ENCODE results near the gene SAP130.

DNA sequence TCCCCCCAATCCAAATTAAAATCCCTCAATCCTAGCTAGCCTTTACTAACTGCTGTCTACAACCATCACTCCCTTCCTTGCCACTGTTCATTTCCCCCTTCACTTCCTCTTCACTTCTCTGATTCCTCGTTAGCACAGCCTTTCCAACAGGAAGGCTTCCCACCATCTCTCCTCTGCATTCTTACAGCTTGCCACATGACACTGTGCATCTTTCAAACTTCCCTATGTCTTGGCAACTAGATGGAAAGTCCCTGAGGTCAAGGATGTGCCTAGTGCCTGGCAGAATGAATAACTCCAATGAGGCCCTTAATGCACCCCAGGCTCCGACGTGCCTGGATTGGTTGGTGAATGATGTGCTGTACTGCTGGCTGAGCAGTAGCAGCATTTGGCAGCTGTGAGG lies 15.2 kb downstream of the SAP130 start:
- TF ChIP-seq, protein P1, sequence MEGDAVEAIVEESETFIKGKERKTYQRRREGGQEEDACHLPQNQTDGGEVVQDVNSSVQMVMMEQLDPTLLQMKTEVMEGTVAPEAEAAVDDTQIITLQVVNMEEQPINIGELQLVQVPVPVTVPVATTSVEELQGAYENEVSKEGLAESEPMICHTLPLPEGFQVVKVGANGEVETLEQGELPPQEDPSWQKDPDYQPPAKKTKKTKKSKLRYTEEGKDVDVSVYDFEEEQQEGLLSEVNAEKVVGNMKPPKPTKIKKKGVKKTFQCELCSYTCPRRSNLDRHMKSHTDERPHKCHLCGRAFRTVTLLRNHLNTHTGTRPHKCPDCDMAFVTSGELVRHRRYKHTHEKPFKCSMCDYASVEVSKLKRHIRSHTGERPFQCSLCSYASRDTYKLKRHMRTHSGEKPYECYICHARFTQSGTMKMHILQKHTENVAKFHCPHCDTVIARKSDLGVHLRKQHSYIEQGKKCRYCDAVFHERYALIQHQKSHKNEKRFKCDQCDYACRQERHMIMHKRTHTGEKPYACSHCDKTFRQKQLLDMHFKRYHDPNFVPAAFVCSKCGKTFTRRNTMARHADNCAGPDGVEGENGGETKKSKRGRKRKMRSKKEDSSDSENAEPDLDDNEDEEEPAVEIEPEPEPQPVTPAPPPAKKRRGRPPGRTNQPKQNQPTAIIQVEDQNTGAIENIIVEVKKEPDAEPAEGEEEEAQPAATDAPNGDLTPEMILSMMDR (IDR thresholded peaks at IDR 0.05), result no peak
- TF ChIP-seq POLR2AphosphoS5 (IDR thresholded peaks at IDR 0.05), result no peak
- TF ChIP-seq POLR2A (IDR thresholded peaks at IDR 0.05), result no peak
